A673 (cell line): ENCODE measurements around the gene ATP8A2. TPM values are rescaled to one million over a fixed set of nuclear protein-coding genes. Genes with fewer than 3 reads are reported as not detected.

Experiments
- BruUV-seq: library from RNA; stranded (reverse); fragments of 400-500 nt; replicated peaks from 2 replicates; lab custom pipeline; 2021; lab: Mats Ljungman, UMichigan
- CTCF ChIA-PET: fragments of 300-600 bp; sonication (Branson Sonifier 250); formaldehyde crosslinking; loops from one replicate; lab custom pipeline; 2022; ENCODE audit warnings: antibody characterized with exemption; lab: Charles Lee
- POLR2A ChIA-PET: fragments of 300-600 bp; sonication (Branson Sonifier 250); formaldehyde crosslinking; loops from one replicate; lab custom pipeline; 2022; ENCODE audit warnings: antibody characterized with exemption; ENCODE audit not compliant: low non-redundant PET; lab: Charles Lee
- DNase-seq: peaks from one replicate; pipeline ENCODE4 v3.0.0-alpha.2; 2015; ENCODE audit warnings: low spot score
- H3K27ac ChIP-seq: fragments of 200-600 bp; sonication (generic); 2 replicates; pipeline ENCODE4 v1.5.1; 2016; ENCODE audit warnings: mixed run types, low read depth, mild to moderate bottlenecking, mixed read lengths, antibody characterized with exemption, low read length; ENCODE audit not compliant: poor library complexity, severe bottlenecking
- H3K27me3 ChIP-seq: fragments of 200-600 bp; sonication (generic); replicated peaks from 2 replicates; pipeline ENCODE4 v1.6.1; 2017; ENCODE audit warnings: mixed run types, low read depth, mild to moderate bottlenecking, mixed read lengths, antibody characterized with exemption, low read length; ENCODE audit not compliant: insufficient read depth, poor library complexity
- H3K36me3 ChIP-seq: fragments of 200-600 bp; sonication (generic); 2 replicates; pipeline ENCODE4 v1.6.1; 2016; ENCODE audit warnings: mixed run types, mild to moderate bottlenecking, mixed read lengths, antibody characterized with exemption, low read length; ENCODE audit not compliant: insufficient read depth, poor library complexity, severe bottlenecking
- H3K4me1 ChIP-seq: fragments of 200-600 bp; sonication (generic); 2 replicates; pipeline ENCODE4 v1.6.1; 2017; ENCODE audit warnings: mixed run types, mild to moderate bottlenecking, mixed read lengths, antibody characterized with exemption, low read length; ENCODE audit not compliant: insufficient read depth, poor library complexity, severe bottlenecking
- H3K4me3 ChIP-seq: fragments of 200-600 bp; sonication (generic); 2 replicates; pipeline ENCODE4 v1.5.1; 2016; ENCODE audit warnings: low read depth, mixed run types, mild to moderate bottlenecking, mixed read lengths, low read length; ENCODE audit not compliant: poor library complexity, severe bottlenecking
- H3K9me3 ChIP-seq: fragments of 200-600 bp; sonication (generic); 2 replicates; pipeline ENCODE4 v1.6.1; 2016; ENCODE audit warnings: mixed run types, low read depth, mild to moderate bottlenecking, mixed read lengths, antibody characterized with exemption, low read length; ENCODE audit not compliant: poor library complexity, severe bottlenecking
- CTCF ChIP-seq: fragments of 300-800, 200-600 bp; sonication (generic); conservative IDR thresholded peaks from 2 replicates; pipeline ENCODE4 v1.5.1; 2017; ENCODE audit warnings: low read depth, mild to moderate bottlenecking, antibody characterized with exemption, low read length, moderate library complexity, mixed read lengths
- EZH2 ChIP-seq: fragments of 200-600 bp; sonication (generic); IDR thresholded peaks from 2 replicates; pipeline ENCODE4 v1.6.1; 2017; ENCODE audit warnings: borderline replicate concordance, low read depth, mild to moderate bottlenecking, mixed read lengths, antibody characterized with exemption, low read length; ENCODE audit not compliant: poor library complexity, severe bottlenecking
- intact Hi-C: fragments of 100-400 bp; cut with micrococcal nuclease; formaldehyde crosslinking; loops from one replicate; pipeline ENCODE4 v1.10.0; 2022; ENCODE audit not compliant: unreplicated experiment
- total RNA-seq: library from RNA; stranded (reverse); gene quantifications from 2 replicates; pipeline ENCODE4 v1.2.3, GENCODE V29; 2021

ATP8A2 gene
- total RNA-seq, 1 experiment from 2014 or later = 0.92 TPM

DNA sequence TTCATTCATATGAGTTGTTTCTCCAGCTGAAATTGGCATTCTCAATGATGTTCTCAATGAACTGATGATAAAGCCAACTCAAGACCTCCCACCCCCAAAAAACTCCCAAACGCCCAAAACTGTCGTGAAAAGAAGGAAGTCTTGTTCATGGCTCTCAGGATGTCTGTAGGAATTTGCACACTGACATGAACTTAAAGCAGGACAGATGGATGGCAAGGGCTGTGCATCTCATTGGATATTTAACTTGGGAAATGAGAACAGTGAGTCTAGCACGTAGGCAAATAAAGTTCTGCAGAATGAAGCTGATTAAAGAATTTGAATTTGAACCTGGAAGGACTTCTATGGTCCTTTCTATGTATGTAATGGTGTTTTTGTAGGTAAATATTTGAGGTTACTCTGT lies 374.4 kb downstream of the ATP8A2 start:
- Histone ChIP-seq H3K4me1 (no peaks in the 10 kb centered on the region), H3K27ac (no peak overlapping the region), H3K27me3 (no peaks in the 10 kb centered on the region), H3K4me3 (no peak overlapping the region), H3K36me3 (no peaks in the 10 kb centered on the region), H3K9me3 (no peaks in the 10 kb centered on the region)
- POLR2A ChIA-PET = no interaction called here
- DNase-seq = no peak
- no TSS peak for BruUV-seq
- CTCF ChIA-PET = interaction anchor here (0.6 kb wide), 1 partner anchor 105 kb away, joined by 3 read pairs; no protein-coding TSS in a partner anchor
- intact Hi-C loops = no loop called here
- TF ChIP-seq CTCF (no peak), EZH2 (no peak)

- Histone ChIP-seq H3K4me3 (no peak overlapping the region), H3K4me1 (no peaks in the 10 kb centered on the region), H3K36me3 (no peaks in the 10 kb centered on the region), H3K9me3 (no peaks in the 10 kb centered on the region), H3K27me3 (no peaks in the 10 kb centered on the region), H3K27ac (no peak overlapping the region)
- no TSS peak for BruUV-seq
- ChIA-PET POLR2A (no interaction called here), CTCF (no interaction called here)
- TF ChIP-seq CTCF (no peak), EZH2 (no peak)
- no peak for DNase-seq
- intact Hi-C loops = no loop called here
Measured at GRCh38 chr13:25752957-25753551, 381.3 kb downstream of the ATP8A2 start.

DNA sequence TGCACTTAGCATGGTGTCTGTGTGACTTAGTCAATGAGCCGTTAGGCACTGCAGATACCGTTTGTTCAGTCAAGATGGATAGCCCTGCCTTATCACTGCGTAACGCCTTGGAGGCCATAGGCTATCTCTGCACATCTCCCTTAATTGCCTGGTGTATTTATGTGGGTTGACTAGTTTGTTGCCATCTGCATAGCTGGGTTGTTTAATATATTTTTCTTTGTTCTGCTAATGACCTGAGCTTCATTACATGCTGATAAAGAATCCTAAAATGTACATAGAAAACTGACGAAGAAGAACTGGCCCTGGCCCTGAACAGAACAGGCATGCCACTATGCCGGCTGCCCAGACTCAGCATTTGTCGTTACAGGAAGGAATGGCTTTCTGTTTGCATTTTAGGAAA lies 382.2 kb downstream of the ATP8A2 start:
- no peaks in the 10 kb centered on the region for H3K9me3 ChIP-seq
- H3K27ac ChIP-seq = no peak overlapping the region
- CTCF ChIA-PET = no interaction called here
- H3K36me3 ChIP-seq = no peaks in the 10 kb centered on the region
- no peaks in the 10 kb centered on the region for H3K27me3 ChIP-seq
- no peak overlapping the region for H3K4me3 ChIP-seq
- DNase-seq = no peak
- TF ChIP-seq CTCF = no peak
- no peak for TF ChIP-seq EZH2
- intact Hi-C loops = no loop called here
- H3K4me1 ChIP-seq = no peaks in the 10 kb centered on the region
- POLR2A ChIA-PET = no interaction called here
- BruUV-seq = no TSS peak
